HFFc6 (cell line): Measurements from ENCODE around the gene SLC16A5. TPM values are rescaled to one million over a fixed set of nuclear protein-coding genes. Genes with fewer than 3 reads are reported as not detected.

Experiments
- DNase-seq: peaks from one replicate; pipeline ENCODE4 v3.0.0-alpha.2; 2018
- H3K27ac Mint-ChIP-seq: 2 replicates; pipeline ENCODE4 v1.8.0; 2020; ENCODE audit warnings: mild to moderate bottlenecking, mixed read lengths
- H3K27me3 Mint-ChIP-seq: 2 replicates; pipeline ENCODE4 v1.8.0; 2021; ENCODE audit warnings: mild to moderate bottlenecking, moderate library complexity, mixed read lengths; ENCODE audit not compliant: insufficient read depth
- H3K36me3 Mint-ChIP-seq: 2 replicates; pipeline ENCODE4 v1.8.0; 2021; ENCODE audit warnings: low read depth, mixed read lengths
- H3K4me1 Mint-ChIP-seq: 2 replicates; pipeline ENCODE4 v1.8.0; 2020; ENCODE audit warnings: low read depth, mixed read lengths
- H3K4me3 Mint-ChIP-seq: 2 replicates; pipeline ENCODE4 v1.8.0; 2020; ENCODE audit warnings: mild to moderate bottlenecking, moderate library complexity, mixed read lengths
- H3K9me3 Mint-ChIP-seq: 2 replicates; pipeline ENCODE4 v1.8.0; 2020; ENCODE audit warnings: mild to moderate bottlenecking, mixed read lengths
- total RNA-seq, 6 experiments: library from RNA; stranded (reverse); fragmentation: NEBNext Ultra II Directional; extraction: Animal tissue kit (Norgen Biotek cat#: 25700); gene quantifications; 2 replicates in 1 of 6; 3 replicates in 5 of 6; pipeline ENCODE4 v1.2.3, GENCODE V29; 2021
- TF ChIP-seq, protein P1 (sequence below): fragments of 200-600 bp; sonication (generic); IDR thresholded peaks from 2 replicates; pipeline ENCODE4 v1.5.0; 2021; ENCODE audit warnings: antibody characterized with exemption, mild to moderate bottlenecking

SLC16A5 gene
- total RNA-seq, 6 experiments from 2014 or later = 13.9 to 25.0 (median 21.1) TPM

DNA sequence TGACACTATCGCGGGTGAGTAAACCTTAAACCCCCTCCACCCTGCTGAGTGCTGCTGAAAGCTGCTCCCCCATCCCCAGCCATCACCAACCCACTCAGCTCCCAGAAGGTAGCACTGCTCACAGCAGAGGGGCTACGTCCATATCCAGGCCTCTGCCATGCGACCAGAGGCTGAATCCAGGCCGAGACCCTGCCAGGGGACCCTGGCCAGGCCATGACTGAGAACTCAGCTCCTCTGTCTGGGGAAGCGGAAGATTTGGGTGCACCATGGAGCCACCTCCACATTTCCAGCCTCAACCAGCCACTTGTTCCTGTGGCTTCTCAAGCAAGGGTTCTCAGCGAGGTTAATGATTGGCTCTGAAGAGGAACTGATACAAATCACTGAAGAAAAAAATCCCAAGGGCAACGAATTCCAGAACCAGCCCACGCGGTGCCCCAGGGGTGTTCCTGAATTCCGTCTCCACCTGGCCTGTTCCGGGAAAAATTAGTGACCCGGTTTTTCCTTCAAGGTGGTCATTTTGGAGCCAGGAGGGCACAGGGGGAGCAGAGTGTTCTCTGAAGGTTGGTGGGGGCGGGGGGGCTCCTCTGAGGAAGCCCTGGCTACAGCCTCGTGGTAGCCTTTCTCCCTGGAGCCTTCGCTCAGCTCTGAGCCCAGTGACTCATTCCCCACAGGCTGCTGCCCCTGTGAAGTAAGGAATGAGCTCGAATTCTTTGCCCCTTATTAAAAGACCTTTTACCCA lies 9.3 kb upstream of the SLC16A5 start:
- Mint-ChIP-seq H3K27me3 (no peaks in the 10 kb centered on the region; the same call in none of the 2 replicates), H3K4me3 (peak overlapping the region; percentile 72), H3K27ac (peak overlapping the region; percentile 88), H3K9me3 (no peaks in the 10 kb centered on the region), H3K36me3 (no peaks in the 10 kb centered on the region), H3K4me1 (peaks cover 34% of the 10 kb centered on the region)
- TF ChIP-seq, protein P1, sequence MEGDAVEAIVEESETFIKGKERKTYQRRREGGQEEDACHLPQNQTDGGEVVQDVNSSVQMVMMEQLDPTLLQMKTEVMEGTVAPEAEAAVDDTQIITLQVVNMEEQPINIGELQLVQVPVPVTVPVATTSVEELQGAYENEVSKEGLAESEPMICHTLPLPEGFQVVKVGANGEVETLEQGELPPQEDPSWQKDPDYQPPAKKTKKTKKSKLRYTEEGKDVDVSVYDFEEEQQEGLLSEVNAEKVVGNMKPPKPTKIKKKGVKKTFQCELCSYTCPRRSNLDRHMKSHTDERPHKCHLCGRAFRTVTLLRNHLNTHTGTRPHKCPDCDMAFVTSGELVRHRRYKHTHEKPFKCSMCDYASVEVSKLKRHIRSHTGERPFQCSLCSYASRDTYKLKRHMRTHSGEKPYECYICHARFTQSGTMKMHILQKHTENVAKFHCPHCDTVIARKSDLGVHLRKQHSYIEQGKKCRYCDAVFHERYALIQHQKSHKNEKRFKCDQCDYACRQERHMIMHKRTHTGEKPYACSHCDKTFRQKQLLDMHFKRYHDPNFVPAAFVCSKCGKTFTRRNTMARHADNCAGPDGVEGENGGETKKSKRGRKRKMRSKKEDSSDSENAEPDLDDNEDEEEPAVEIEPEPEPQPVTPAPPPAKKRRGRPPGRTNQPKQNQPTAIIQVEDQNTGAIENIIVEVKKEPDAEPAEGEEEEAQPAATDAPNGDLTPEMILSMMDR = no peak
- DNase-seq = peak; percentile 80

GRCh38 chr17:75079023-75079373 lies 8.8 kb upstream of the SLC16A5 start:
- H3K36me3 Mint-ChIP-seq = no peaks in the 10 kb centered on the region
- DNase-seq = no peak
- H3K27ac Mint-ChIP-seq = peak overlapping the region; percentile 88
- TF ChIP-seq, protein P1 = no peak
- H3K27me3 Mint-ChIP-seq = no peaks in the 10 kb centered on the region; the same call in none of the 2 replicates
- no peaks in the 10 kb centered on the region for H3K9me3 Mint-ChIP-seq
- H3K4me1 Mint-ChIP-seq = peaks cover 37% of the 10 kb centered on the region
- H3K4me3 Mint-ChIP-seq = peak overlapping the region; percentile 72

DNA sequence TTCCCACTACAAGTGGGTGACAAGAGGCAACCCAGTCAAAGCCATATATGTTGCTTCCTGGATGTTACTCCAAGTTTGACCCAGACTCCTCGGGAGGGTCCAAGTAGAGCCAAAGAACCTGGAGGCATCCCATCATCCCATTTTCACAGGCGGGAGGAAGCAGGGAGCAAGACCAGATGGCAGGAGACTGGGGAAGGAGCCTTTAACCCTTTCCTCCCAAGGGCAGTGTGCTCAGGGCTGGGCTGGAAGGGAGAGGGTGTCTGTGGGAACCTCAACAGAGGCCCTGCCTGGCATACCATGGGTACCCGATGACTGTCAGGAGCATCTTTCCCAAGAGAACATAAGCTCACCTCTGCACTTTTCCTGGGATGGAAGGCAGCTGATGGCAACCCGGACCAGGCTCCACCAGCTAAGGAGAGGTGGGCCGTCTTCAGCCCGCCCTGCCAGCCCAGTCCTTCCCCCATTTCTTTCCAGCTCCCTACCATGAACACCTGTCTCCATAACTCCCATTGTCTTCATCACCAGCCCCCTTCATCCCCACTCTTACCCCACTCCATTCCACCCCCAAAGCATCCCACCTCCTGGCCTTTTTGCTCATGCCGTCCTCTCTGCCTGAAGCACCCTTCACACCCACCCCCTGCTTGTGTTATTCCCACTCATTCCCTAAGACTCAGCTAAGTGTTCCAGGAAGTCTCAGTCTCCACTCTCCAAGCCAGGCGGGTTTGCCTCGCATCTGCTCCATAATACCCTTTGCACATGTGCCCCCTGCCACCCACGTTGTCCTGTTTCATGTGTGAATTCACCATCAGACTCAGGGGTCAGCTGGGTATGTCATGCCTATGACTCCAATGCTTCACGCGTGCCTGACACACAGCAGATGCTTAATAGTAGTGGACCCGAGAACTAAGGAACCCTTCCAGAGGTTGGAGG lies 5.9 kb upstream of the SLC16A5 start:
- TF ChIP-seq, protein P1 = no peak
- no peak overlapping the region; the same call in 1 of the 2 replicates for H3K27ac Mint-ChIP-seq
- H3K9me3 Mint-ChIP-seq = no peaks in the 10 kb centered on the region
- no peaks in the 10 kb centered on the region; the same call in none of the 2 replicates for H3K27me3 Mint-ChIP-seq
- no peak for DNase-seq
- H3K36me3 Mint-ChIP-seq = no peaks in the 10 kb centered on the region
- peaks cover 55% of the 10 kb centered on the region for H3K4me1 Mint-ChIP-seq
- no peak overlapping the region for H3K4me3 Mint-ChIP-seq

DNA sequence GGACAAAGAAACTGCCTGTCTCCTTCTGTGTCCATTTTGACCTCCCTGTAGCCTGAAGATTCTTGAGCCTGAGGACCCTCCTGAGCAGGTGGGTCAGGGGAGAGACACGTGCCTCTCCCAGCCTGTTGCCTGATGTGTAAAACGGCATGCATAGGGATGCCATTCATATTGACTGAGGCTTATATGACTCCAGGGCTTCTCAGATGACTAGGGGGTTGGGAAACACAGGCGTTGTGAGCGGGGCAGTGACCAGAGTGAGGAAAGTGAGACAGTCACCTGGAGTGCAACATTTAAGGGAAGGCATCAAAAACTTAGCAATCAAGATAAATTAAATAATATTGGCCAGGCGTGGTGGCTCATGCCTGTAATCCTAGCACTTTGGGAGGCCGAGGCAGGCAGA lies 5.1 kb upstream of the SLC16A5 start:
- no peaks in the 10 kb centered on the region for H3K36me3 Mint-ChIP-seq
- no peaks in the 10 kb centered on the region; the same call in none of the 2 replicates for H3K27me3 Mint-ChIP-seq
- no peak for DNase-seq
- H3K4me1 Mint-ChIP-seq = peaks cover 62% of the 10 kb centered on the region
- TF ChIP-seq, protein P1 = no peak
- H3K9me3 Mint-ChIP-seq = no peaks in the 10 kb centered on the region
- H3K4me3 Mint-ChIP-seq = no peak overlapping the region
- no peak overlapping the region for H3K27ac Mint-ChIP-seq

DNA sequence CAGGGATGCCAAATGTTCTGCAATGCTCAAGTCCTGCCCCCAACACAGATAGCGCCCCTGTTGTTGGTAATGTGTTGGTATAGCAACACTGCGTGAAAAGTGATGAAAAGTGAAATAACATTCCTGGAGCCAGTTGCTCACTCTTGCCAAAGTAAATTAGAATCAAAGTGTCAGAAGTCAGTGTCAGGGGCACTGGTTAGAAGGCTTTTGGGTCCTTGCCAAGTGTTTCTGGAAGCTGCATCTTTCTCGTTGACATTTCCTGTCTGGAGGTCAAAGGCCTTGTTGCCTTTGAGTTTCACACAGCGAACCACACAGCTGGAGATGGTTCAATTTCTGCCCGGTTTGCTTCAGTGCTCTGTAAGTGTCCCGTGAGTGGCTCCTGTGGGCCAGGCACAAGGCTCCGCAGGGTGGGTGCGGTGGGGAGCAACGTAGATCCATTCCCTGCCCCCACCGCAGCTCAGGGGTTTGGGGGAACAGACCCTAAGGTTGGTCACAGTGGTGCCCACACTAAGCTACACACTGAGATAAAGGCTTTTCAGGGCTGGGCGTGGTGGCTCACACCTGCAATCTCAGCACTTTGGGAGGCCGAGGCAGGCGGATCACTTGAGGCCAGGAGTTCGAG lies 3.6 kb upstream of the SLC16A5 start:
- Mint-ChIP-seq H3K4me3 (no peak overlapping the region), H3K27me3 (no peaks in the 10 kb centered on the region; the same call in none of the 2 replicates), H3K27ac (no peak overlapping the region), H3K36me3 (no peaks in the 10 kb centered on the region), H3K9me3 (no peaks in the 10 kb centered on the region), H3K4me1 (peaks cover 61% of the 10 kb centered on the region)
- no peak for DNase-seq
- TF ChIP-seq, protein P1 = no peak
